PFSK-1 (cell line): ENCODE measurements around the gene DIAPH3.

Experiments
- FOXP2 ChIP-seq: optimal IDR thresholded peaks from 2 replicates; pipeline ENCODE3; 2011; ENCODE audit warnings: borderline replicate concordance, control low read depth, inconsistent platforms; ENCODE audit not compliant: insufficient read depth; ENCODE audit errors: extremely low read length, extremely low read depth
- POLR2AphosphoS5 ChIP-seq: IDR thresholded peaks from 2 replicates; pipeline ENCODE4 v1.6.1; 2012; ENCODE audit warnings: low read depth, mild to moderate bottlenecking, control low read depth, low read length, moderate library complexity
- SIN3A ChIP-seq: IDR thresholded peaks from 2 replicates; pipeline ENCODE4 v1.6.1; 2012; ENCODE audit warnings: mild to moderate bottlenecking, low read length, moderate library complexity, borderline replicate concordance; ENCODE audit not compliant: insufficient read depth
- TAF1 ChIP-seq: IDR thresholded peaks from 2 replicates; pipeline ENCODE4 v1.6.1; 2012; ENCODE audit warnings: low read length, control low read depth, borderline replicate concordance; ENCODE audit not compliant: insufficient read depth
- TF ChIP-seq, protein P1 (sequence below), 2 experiments: IDR thresholded peaks; 2 replicates each; pipeline versions ENCODE4 v1.6.1 to v1.8.0; 2011 to 2012; ENCODE audit warnings: low read depth in 2 of 2, low read length in 2 of 2, control low read depth in 1 of 2, inconsistent platforms in 1 of 2, mild to moderate bottlenecking in 1 of 2, moderate library complexity in 1 of 2; ENCODE audit not compliant: insufficient read depth in 1 of 2

DNA sequence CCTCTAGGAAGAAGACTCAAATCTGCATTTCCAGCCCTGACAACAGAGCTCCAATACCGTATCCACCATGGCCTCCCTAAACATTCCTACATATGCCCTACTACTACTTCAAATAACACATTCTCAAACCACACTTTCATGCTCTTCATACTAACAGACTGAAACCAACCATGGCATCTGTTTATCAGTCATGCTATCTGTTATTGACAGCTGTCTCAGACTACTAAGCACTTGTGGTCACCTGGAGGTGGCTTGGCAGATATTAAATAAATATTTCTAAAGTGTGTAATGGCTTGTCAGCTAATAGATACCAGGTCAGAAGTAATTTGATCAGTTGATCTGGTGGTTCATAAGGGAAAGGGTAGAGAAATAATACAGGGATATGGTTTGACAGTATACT is 489.1 kb downstream of the DIAPH3 start:
- TF ChIP-seq, protein P1, sequence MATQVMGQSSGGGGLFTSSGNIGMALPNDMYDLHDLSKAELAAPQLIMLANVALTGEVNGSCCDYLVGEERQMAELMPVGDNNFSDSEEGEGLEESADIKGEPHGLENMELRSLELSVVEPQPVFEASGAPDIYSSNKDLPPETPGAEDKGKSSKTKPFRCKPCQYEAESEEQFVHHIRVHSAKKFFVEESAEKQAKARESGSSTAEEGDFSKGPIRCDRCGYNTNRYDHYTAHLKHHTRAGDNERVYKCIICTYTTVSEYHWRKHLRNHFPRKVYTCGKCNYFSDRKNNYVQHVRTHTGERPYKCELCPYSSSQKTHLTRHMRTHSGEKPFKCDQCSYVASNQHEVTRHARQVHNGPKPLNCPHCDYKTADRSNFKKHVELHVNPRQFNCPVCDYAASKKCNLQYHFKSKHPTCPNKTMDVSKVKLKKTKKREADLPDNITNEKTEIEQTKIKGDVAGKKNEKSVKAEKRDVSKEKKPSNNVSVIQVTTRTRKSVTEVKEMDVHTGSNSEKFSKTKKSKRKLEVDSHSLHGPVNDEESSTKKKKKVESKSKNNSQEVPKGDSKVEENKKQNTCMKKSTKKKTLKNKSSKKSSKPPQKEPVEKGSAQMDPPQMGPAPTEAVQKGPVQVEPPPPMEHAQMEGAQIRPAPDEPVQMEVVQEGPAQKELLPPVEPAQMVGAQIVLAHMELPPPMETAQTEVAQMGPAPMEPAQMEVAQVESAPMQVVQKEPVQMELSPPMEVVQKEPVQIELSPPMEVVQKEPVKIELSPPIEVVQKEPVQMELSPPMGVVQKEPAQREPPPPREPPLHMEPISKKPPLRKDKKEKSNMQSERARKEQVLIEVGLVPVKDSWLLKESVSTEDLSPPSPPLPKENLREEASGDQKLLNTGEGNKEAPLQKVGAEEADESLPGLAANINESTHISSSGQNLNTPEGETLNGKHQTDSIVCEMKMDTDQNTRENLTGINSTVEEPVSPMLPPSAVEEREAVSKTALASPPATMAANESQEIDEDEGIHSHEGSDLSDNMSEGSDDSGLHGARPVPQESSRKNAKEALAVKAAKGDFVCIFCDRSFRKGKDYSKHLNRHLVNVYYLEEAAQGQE (IDR thresholded peaks at IDR 0.05; ENCODE audit: insufficient read depth in 1 of 2, low read depth in 2 of 2, low read length in 2 of 2), result no peak
- TF ChIP-seq POLR2AphosphoS5 (no peak), TAF1 (no peak), SIN3A (no peak), FOXP2 (no peak)
